OCI-LY3 (cell line): ENCODE measurements around the gene SWSAP1.
"Not testable (repeated sequence)": the region's sequence is repeated elsewhere in the genome, so short reads cannot be mapped to it uniquely, and the experiment has no call there.

Source experiments
- H2AFZ ChIP-seq: fragments of 200-600, 300-600 bp; shearing (Covaris generic); 2 replicates; pipeline ENCODE4 v1.6.0; 2014; ENCODE audit warnings: antibody characterized with exemption, low read depth, low read length
- H3K27ac ChIP-seq: fragments of 200-600, 300-600 bp; sonication (generic); 2 replicates; pipeline ENCODE4 v1.5.1; 2014; ENCODE audit warnings: mild to moderate bottlenecking, low read length, moderate library complexity, mixed read lengths
- H3K27me3 ChIP-seq: fragments of 200-600, 300-600 bp; sonication (generic); 2 replicates; pipeline ENCODE4 v1.6.1; 2014; ENCODE audit warnings: low read depth, low read length, mixed read lengths
- H3K36me3 ChIP-seq: fragments of 200-600, 300-600 bp; sonication (generic); replicated peaks from 2 replicates; pipeline ENCODE3; 2014; ENCODE audit warnings: low read depth, low read length, mixed read lengths
- H3K4me1 ChIP-seq: fragments of 300-600, 200-600 bp; sonication (generic); 2 replicates; pipeline ENCODE4 v1.6.1; 2014; ENCODE audit warnings: low read length, mixed read lengths
- H3K4me2 ChIP-seq: fragments of 200-600, 300-600 bp; sonication (generic); 2 replicates; pipeline ENCODE4 v1.6.1; 2014; ENCODE audit warnings: low read length, mixed read lengths
- H3K4me3 ChIP-seq: fragments of 300-600, 200-600 bp; sonication (generic); 2 replicates; pipeline ENCODE4 v1.5.1; 2014; ENCODE audit warnings: antibody characterized with exemption, mild to moderate bottlenecking, low read length, moderate library complexity
- H3K79me2 ChIP-seq: fragments of 300-600, 200-600 bp; shearing (Covaris generic); 2 replicates; pipeline ENCODE4 v1.6.1; 2014; ENCODE audit warnings: mild to moderate bottlenecking, low read length, mixed read lengths
- H3K9ac ChIP-seq: fragments of 300-600, 200-600 bp; shearing (Covaris generic); 2 replicates; pipeline ENCODE4 v1.6.0; 2014; ENCODE audit warnings: mild to moderate bottlenecking, low read length, moderate library complexity
- H3K9me3 ChIP-seq: fragments of 200-600, 300-600 bp; shearing (Covaris generic); 2 replicates; pipeline ENCODE4 v1.6.1; 2014; ENCODE audit warnings: low read length, mixed read lengths; ENCODE audit not compliant: insufficient read depth
- H4K20me1 ChIP-seq: fragments of 200-600, 300-600 bp; sonication (generic); 2 replicates; pipeline ENCODE4 v1.6.1; 2016; ENCODE audit warnings: low read length, mixed read lengths; ENCODE audit not compliant: insufficient read depth
- EZH2phosphoT487 ChIP-seq: fragments of 200-600 bp; shearing (Covaris generic); IDR thresholded peaks from 2 replicates; pipeline ENCODE4 v1.6.1; 2018; ENCODE audit warnings: antibody characterized with exemption, mixed run types, low read depth
- TF ChIP-seq, protein P1 (sequence below): fragments of 200-600, 300-600 bp; sonication (generic); IDR thresholded peaks from 2 replicates; pipeline ENCODE4 v1.5.1; 2014; ENCODE audit warnings: antibody characterized with exemption, low read length, low read depth

Gene SWSAP1

GRCh38 chr19:11375143-11375948, 880 bp downstream of the SWSAP1 start:
- Histone ChIP-seq H3K4me2 (peak overlapping the region; percentile 99), H3K4me3 (peak overlapping the region; percentile 86), H3K79me2 (peaks cover 14% of the 10 kb centered on the region), H3K27ac (peak overlapping the region; percentile 70), H3K4me1 (peaks cover 28% of the 10 kb centered on the region), H3K9me3 (no peaks in the 10 kb centered on the region), H4K20me1 (no peaks in the 10 kb centered on the region), H3K27me3 (no peaks in the 10 kb centered on the region), H3K9ac (peak overlapping the region; percentile 94), H3K36me3 (peaks cover 6% of the 10 kb centered on the region), H2AFZ (peak overlapping the region; percentile 51)
- no peak for TF ChIP-seq EZH2phosphoT487
- TF ChIP-seq, protein P1, sequence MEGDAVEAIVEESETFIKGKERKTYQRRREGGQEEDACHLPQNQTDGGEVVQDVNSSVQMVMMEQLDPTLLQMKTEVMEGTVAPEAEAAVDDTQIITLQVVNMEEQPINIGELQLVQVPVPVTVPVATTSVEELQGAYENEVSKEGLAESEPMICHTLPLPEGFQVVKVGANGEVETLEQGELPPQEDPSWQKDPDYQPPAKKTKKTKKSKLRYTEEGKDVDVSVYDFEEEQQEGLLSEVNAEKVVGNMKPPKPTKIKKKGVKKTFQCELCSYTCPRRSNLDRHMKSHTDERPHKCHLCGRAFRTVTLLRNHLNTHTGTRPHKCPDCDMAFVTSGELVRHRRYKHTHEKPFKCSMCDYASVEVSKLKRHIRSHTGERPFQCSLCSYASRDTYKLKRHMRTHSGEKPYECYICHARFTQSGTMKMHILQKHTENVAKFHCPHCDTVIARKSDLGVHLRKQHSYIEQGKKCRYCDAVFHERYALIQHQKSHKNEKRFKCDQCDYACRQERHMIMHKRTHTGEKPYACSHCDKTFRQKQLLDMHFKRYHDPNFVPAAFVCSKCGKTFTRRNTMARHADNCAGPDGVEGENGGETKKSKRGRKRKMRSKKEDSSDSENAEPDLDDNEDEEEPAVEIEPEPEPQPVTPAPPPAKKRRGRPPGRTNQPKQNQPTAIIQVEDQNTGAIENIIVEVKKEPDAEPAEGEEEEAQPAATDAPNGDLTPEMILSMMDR = no peak

- Histone ChIP-seq H3K4me1 (peaks cover 34% of the 10 kb centered on the region), H3K4me2 (peak overlapping the region; percentile 31), H2AFZ (0 out of 2 replicates have a peak overlapping the region, but pooled peaks have one; percentile 14)
Observed at GRCh38 chr19:11377237-11377636, 2.8 kb downstream of the SWSAP1 start.

DNA sequence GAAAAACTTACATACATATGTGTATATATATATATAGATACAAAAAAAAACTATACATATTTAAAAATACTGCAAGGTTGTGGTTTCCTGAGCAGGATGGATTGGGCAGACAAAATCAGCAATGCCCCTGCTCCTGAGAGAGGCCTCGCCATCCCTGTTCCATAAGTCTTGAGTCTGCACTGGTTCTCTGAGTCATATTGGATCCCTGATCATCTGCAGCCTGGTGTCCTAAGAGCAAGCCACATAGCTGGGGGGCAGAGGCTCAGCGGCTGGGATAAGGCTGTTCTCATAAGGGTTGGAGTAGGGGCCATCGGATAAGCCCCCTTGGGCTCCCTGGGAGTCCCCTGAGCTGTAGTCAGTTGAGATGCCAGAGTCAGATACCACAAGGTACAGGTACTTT, 3.3 kb downstream of the SWSAP1 start:
- Histone ChIP-seq H3K27ac (no peak overlapping the region), H3K9me3 (no peaks in the 10 kb centered on the region), H3K4me1 (peaks cover 34% of the 10 kb centered on the region), H3K36me3 (peaks cover 6% of the 10 kb centered on the region), H3K27me3 (no peaks in the 10 kb centered on the region), H2AFZ (no peak overlapping the region), H3K4me3 (no peak overlapping the region), H3K9ac (no peak overlapping the region), H3K79me2 (peaks cover 15% of the 10 kb centered on the region), H3K4me2 (no peak overlapping the region), H4K20me1 (no peaks in the 10 kb centered on the region)
- TF ChIP-seq, protein P1 = no peak
- no peak for TF ChIP-seq EZH2phosphoT487

More at GRCh38 chr19:11377237-11377636, 2.8 kb downstream of the SWSAP1 start:
- Histone ChIP-seq H3K27me3 (no peaks in the 10 kb centered on the region), H3K9me3 (no peaks in the 10 kb centered on the region), H3K9ac (peak overlapping the region; percentile 3; the same call in 1 of the 2 replicates), H4K20me1 (no peaks in the 10 kb centered on the region), H3K79me2 (peaks cover 15% of the 10 kb centered on the region), H3K27ac (0 out of 2 replicates have a peak overlapping the region, but pooled peaks have one; percentile 4), H3K36me3 (peaks cover 6% of the 10 kb centered on the region), H3K4me3 (peak overlapping the region; percentile 6; the same call in 1 of the 2 replicates)
- TF ChIP-seq, protein P1 = no peak
- TF ChIP-seq EZH2phosphoT487 = no peak

GRCh38 chr19:11378319-11379189, 4.1 kb downstream of the SWSAP1 start:
- TF ChIP-seq, protein P1 = peak; percentile 69
- no peak for TF ChIP-seq EZH2phosphoT487
- Histone ChIP-seq H3K9ac (no peak overlapping the region), H4K20me1 (no peaks in the 10 kb centered on the region), H3K79me2 (peaks cover 15% of the 10 kb centered on the region), H3K27me3 (no peaks in the 10 kb centered on the region), H3K9me3 (no peaks in the 10 kb centered on the region), H2AFZ (no peak overlapping the region), H3K4me1 (peaks cover 31% of the 10 kb centered on the region), H3K36me3 (peaks cover 6% of the 10 kb centered on the region), H3K27ac (no peak overlapping the region), H3K4me2 (no peak overlapping the region), H3K4me3 (no peak overlapping the region)

GRCh38 chr19:11379269-11379845, 4.9 kb downstream of the SWSAP1 start:
- not testable (repeated sequence) for H3K4me3 ChIP-seq

More at GRCh38 chr19:11379269-11379845, 4.9 kb downstream of the SWSAP1 start:
- H2AFZ ChIP-seq, H3K4me2 ChIP-seq, H3K27ac ChIP-seq, H3K36me3 ChIP-seq, H4K20me1 ChIP-seq, H3K27me3 ChIP-seq, H3K9ac ChIP-seq, H3K9me3 ChIP-seq: not testable (repeated sequence)
- Histone ChIP-seq H3K79me2 (peaks cover 15% of the 10 kb centered on the region), H3K4me1 (peaks cover 25% of the 10 kb centered on the region)
